ENCODE results near the gene ADCY3.
"Not testable (repeated sequence)": the region's sequence is repeated elsewhere in the genome, so short reads cannot be mapped to it uniquely, and the experiment has no call there.

The ADCY3 gene

GRCh38 chr2:24845691-24846090 is 74.3 kb downstream of the ADCY3 start:
- DNase-seq (ENCODE audit: low read depth in 2 of 2), result no peak

- DNase-seq (ENCODE audit: low read depth in 2 of 2), result no peak
These were observed 75.9 kb downstream of the ADCY3 start for GRCh38 chr2:24844023-24844685.

- DNase-seq (ENCODE audit: low read depth in 2 of 2), result no peak
These were observed 76.6 kb downstream of the ADCY3 start for GRCh38 chr2:24843330-24843860.

- no peak for DNase-seq (ENCODE audit: low read depth in 2 of 2)
These were observed 77.7 kb downstream of the ADCY3 start for GRCh38 chr2:24842081-24843050.

DNA sequence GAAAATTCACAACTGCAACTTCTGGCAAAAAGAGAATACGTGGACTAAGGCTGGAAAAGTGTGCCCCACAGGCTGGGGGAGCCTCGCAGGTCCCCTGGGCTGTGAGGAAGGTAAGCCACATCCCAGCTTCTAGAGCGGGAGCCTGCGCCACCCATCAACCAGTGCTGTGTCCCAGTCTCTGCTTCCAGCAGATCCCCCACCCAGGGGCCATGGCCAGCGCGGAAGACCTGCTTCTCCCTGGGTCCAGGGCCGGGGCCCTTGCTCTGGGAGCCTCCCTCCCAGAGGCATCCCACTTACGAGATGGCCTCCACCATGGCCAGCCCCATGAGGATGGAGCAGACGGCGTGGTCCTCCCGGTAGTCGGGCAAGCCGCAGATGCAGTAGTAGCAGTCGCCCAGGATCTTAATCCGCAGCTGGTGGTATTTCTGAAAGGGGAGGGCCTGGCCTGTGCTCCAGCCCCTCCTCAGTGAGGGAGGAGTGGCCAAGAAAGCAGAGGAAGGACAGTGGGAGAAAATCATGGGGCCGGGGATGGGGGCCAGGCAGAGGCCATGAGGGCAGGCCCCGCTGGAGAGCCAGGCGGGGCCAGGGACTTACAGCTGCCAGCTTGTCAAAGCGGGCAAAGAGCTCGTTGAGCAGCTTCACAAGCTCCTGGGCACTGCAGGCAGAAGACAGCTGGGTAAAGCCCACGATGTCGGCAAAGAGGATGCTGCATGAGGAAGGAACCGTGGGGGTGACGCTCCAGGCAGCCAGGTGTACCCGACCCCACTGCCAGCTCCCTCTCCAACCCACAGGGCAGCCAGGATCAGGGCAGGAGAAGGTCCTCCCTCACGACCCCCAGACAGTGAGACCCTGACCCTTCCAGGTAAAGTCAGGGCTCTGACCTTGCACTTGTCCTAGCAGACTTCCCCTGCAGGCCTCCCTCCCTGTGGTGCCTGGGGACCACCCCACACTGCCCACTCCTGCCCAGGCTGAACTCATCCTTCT is 78.8 kb downstream of the ADCY3 start:
- DNase-seq (ENCODE audit: low read depth in 2 of 2), result no peak

DNA sequence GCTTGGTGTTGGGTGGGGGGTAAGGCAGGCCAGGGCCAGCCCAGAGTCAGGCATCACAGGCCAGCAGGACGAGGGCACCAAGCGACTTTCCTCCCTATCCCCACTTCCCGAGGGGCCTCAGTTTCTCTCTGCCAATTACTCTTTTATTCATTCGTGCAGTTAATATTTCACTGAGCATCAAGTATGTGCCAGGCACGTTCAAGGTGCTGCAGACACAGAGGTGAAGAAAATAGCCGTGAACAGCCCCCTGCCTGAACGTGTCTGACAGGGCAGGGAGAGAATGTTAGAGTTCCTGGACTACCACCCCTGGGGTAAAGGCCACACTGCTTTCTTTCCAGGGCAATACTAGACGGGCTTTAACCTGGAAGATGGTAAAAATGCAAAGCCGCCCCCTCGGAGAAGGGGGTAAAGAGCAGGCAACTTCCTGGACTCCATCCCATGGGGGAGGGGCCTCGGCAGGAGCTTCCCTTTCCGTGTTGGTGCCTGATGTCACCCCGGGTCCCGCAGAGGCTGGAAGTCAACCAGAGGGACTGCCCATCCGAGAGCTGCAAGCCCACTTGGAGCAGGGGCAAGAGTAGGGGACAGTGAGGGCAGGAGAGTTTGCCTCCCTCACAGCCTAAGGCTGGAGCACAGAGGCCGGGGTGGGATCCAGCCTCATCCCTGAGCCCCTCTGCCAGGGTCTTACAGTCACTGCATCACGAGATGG is 79.7 kb downstream of the ADCY3 start:
- no peak for DNase-seq (ENCODE audit: low read depth in 2 of 2)

DNA sequence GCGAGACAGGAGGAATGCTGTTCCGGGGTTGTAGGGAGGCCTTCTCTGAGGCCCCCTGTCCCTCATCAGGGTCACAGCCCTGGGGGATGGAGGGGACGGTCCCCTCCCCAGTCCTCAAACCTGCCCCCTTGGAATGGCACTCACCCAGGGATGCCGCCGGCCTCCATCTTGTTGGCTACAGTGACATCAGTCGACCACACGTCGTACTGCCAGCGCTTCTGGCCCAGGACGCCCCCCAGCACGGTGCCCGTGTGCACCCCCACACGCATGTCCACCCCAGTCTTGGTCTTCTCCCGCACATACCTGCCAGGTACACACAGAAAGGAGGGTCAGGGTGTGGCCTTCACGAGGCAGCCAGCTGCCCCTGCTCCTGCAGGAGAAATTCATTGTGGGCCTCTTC is 80.3 kb downstream of the ADCY3 start:
- DNase-seq (ENCODE audit: low read depth in 2 of 2), result no peak

GRCh38 chr2:24838541-24838940 is 81.5 kb downstream of the ADCY3 start:
- no peak for DNase-seq (ENCODE audit: low read depth in 2 of 2)

GRCh38 chr2:24837996-24838513 is 82.0 kb downstream of the ADCY3 start:
- no peak for DNase-seq (ENCODE audit: low read depth in 2 of 2)

DNA sequence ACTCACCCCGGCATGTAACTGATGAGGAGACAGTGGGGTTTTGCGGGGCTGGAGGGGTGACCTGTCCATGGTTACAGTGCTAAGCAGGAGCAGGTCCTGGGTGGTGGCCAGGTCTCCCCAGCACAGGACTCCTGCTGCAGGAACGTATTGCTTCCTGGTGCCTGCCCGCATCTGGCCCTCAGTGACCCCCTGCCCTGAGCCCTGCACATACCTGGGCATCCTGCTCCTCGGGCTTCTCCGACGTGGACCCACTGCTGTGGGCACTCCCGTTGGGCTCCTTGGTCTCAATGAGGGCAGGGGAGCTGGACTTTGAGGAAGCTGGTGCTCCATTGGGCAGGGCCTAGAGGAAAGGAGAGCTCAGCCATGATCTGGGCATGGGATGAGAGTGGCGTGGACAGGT is 83.3 kb downstream of the ADCY3 start:
- DNase-seq (ENCODE audit: low read depth in 2 of 2), result no peak

- no peak for DNase-seq (ENCODE audit: low read depth in 2 of 2)
These were observed 83.8 kb downstream of the ADCY3 start for GRCh38 chr2:24836206-24836605.

DNA sequence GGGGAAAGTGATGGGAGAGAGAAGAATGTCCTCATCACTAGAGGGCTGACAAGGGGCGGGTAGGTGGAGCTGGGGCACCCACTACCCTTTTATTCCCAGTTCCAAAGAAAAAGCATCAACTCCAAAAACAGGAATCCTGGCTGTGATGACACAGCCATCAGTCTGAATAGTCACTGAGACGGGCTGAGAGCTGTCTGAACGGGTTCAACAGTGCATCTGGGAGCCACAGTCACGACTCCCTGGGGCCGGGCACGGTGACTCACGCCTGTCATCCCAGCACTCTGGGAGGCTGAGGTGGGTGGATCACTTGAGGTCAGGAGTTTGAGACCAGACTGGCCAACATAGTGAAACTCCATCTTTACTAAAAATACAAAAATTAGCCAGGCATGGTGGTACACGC is 84.6 kb downstream of the ADCY3 start:
- not testable (repeated sequence) for DNase-seq (ENCODE audit: low read depth in 2 of 2)

- DNase-seq (ENCODE audit: low read depth in 2 of 2), result no peak
These were observed 85.2 kb downstream of the ADCY3 start for GRCh38 chr2:24834733-24835395.

DNA sequence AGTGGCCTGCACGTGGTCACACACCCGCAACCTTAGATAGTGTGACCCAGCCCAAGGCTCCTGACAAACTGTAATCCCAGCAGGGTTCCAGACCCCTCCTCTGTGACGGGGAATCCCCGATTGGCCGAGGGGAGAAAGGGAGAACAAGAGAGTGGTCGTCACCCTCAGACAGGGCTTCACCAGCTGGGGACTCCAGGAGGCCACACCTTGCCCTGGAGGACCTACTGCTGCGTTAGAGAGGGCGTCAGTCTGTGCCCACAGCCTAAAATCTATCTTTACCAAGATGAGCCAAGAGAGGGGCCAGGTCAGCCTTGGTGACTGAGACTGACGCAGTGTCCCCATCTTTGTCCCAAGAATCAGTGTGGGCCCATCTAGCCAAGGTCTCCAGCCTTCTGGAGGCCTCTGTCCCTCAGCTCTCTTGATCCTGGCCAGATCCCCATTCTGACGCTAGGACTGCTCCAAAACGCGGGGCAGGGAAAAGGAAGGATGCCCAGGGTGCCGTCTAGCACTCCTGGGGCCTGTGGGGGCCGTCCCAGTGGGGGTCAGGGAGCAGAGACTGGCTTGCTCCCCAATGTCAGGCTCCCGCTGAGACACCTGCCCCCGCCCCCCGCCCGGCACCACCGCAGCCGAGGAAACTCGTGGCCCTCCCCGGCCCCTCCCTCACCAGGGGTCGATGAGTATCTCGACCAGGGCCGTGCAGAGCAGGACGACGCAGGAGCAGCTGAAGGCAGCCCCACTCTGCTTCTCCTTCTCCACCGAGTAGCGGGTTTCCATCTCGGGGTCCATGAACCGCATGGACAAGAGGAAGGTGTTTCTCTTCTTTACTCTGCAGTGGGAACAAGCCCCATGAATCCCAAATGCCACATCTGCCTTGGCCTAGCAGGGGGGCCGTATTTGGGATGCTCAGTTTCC is 86.0 kb downstream of the ADCY3 start:
- DNase-seq (ENCODE audit: low read depth in 2 of 2), result no peak

DNA sequence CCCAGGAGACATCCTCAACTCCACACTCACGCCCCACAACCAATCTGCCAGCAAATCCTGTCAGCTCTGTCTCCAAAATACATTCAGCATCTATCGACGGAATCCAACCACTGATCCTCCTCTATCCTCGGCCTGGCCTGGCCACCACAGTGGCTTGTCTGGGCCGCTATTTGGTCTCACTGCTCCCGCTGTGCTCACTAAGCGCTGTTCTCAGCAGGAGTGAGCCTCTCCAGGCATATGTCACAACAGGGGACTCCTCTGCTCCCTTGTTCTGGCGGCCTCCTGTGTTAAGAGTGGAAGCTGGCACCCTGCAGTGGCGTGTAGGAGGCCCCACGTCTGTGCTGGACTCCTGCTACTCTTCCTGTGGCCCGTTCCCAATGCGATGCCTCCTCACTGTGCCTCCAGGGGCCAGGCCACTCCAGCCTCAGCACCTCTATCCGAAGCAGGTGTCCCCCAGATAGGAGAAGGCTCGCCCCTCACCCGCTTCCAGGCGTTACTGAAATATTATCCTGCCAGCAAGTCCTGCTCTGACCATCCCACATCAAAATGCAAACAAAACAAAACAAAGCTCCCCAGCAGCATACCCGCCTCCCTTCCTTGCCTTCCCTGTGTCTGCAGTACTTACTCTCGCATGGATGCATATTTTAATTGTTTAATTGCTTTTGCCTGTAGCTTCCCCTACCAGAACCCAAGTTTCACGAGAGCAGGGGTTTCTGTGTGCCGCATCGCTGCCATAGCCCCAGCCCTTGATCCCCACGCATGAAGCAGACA is 86.9 kb downstream of the ADCY3 start:
- DNase-seq (ENCODE audit: low read depth in 2 of 2), result no peak

DNA sequence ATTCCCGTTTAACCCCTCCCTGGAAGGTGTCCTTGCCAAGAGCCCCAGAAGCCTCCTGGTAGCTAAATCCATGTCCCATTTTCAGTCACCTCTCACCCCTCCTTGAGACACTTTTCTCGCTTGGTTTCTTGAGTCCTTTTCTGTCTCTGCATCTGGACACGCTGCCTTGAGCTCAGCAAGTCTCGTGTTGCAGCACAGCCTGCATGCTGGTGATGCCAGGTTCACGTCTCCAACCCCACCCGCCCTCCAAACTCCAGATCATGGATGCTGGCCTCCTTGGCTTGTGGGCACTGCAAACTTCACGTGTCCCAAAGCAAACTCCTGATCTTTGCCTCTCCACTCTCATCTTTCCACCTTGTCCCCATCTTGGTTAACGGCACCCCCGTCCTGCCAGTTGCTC is 87.5 kb downstream of the ADCY3 start:
- no peak for DNase-seq (ENCODE audit: low read depth in 2 of 2)

DNA sequence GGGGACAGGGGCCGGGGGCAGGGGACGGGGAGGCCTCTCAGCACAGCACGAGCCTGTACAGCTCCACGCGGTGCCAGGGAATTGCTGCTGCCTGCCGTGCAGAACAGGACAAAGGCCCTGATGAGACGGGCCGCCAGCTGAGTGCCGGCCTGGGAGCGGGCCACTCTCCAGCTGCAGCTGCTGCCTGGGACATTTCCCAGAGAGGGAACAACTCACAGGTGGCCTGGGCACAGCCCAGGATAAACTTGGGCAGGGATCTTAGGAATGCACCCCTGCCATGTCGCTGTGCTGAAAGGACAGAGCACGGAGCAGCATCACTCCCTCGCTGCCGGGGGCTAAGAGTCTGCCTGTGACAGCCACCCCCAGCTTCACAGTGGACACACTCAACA is 88.0 kb downstream of the ADCY3 start:
- no peak for DNase-seq (ENCODE audit: low read depth in 2 of 2)
